Left kidney (tissue), 2 donors: ENCODE results near the gene MYO10. TPM values are rescaled to one million over a fixed set of nuclear protein-coding genes. Genes with fewer than 3 reads are reported as not detected.
"Not testable (repeated sequence)": the region's sequence is repeated elsewhere in the genome, so short reads cannot be mapped to it uniquely, and the experiment has no call there.

Source experiments
- DNase-seq: peaks from one replicate; pipeline ENCODE4 v3.0.0-alpha.2; 2013
- polyA plus RNA-seq: library from polyadenylated mRNA; unstranded; fragments of 120-200 nt; gene quantifications from one replicate; pipeline ENCODE4 v1.2.1, GENCODE V29; 2013; ENCODE audit not compliant: insufficient read length

MYO10 gene
- polyA plus RNA-seq, 1 donor = 43.8 TPM

DNA sequence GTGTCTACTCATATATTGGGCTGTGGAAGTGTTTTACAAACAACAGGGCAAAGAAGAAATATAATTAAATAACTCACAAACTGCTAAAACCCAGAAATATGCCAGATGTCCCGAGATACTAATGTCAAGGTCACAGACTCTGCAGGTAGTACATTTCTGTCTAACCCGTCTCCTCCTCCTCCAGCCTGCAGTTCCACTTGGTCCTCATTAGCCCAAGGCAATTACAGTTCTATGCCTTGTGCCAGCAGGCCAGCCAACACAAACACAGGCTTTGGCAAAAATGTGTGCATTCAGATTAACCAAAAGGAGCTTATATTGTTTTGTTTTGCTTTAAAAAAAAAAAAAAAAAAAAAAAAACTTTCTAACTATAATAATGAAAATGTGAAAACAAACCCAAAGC is 148.8 kb downstream of the MYO10 start:
- no peak for DNase-seq

DNA sequence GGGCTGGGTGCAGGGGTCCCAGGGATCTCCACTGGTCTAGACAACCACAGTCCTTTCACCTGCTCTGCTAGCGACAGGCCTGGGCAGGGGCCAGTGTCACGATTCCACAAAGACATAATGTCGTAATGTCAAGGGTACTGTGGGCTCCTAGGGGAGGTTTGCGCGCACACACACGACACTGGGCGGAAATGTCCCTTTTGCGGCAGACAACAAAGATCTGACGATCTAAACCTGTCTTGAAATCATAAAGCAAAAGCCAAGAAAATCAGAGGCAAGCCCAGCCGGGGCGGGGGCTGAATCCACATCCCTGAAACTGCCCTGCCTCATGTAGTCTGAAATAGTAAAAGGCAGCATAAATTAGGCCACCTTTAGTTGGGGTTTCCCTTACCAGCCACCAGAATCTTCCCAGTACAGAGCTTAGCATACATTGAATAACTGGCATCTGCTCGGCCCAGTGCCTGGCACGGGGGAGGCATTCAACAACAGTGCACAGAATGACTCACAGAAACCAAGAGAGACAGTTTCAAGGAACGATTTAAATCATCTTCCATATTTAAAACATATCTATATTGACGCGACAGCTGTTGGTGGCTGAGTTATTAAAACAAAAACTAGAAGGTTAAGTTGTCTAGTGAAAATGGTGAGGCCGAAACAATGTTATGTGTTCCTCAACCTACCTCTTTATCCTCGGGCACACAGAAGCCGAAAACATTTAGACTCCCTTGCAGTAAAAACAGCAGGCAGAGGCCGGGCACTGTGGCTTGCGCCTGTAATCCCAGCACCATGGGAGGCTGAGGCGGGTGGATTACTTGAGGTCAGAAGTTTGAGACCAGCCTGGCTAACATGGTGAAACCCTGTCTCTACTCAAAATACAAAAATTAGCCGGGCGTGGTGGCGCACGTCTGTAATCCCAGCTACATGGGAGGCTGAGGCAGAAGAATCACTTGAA is 151.0 kb downstream of the MYO10 start:
- DNase-seq = no peak

DNA sequence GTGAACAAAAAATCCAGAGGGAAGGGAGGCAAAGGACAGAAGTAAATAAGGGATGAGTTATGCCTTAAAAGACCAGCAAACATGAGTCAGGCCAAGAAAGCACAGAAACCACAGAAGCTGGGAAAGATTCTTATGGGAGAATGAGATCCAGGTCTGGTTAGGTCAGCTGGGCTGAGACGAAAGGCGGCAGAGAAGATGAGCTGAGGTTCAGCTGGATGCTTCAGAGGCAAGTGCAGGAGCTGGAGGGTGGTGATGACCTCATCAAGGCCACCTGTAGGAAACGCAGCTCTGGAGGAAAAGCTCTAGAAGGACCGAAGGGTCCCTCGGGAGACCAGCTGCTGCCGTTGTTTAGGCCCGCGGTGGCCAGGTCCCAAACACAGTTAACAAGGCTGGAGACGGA is 152.0 kb downstream of the MYO10 start:
- no peak for DNase-seq

DNA sequence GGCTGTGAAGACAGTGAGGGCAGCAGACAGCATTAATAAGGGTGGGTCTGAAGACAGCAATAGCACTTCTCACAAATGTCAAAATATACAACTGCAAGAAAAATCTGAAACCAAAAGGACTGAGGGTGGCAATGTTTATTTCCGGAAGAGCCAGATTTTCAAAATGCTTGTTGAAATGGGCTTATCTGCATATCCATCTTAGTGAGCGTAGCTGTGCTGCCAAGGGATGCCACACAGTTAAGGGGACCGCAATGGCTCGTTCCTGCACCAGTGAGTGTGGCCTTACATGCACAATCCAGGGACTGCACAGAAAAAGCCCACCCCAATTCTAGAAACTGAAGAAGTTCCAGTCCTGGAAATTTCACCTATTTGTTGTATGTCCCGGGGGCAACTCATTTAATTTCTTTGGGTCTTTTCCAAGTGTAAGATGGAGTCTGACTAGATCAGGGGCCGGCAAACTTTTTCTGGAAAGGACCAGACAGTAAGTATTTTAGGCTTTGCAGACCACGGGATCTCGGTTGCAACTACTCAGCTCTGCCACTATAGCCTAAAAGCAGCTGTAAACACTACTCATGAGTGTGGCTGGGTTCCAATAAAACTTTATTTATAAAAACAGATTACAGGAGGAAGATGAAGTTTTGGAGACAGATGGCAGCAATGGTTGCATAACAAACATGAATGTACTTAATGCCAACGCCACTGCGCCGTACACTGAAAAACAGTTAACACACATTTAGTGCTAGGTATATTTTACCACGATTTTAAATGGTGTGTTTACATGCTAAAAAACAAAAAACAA is 154.1 kb downstream of the MYO10 start:
- no peak for DNase-seq

DNA sequence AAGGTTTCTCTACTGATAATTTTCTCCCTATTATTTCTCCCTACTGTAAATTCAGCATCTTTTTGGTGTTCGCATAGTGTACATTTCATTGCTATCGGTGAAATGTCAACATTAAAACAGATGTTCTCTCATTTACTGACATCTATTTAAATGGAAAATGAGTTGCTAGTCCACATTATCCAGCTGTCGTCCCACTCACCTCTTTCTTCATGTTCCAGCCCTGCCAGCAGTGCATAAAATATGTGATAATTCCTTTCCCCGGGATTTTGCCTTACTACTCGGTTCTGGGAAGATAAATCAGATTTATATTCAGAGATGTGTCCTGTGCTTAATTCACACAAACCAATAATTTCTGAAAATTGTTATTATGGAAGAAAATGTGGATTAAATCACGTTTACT is 155.8 kb downstream of the MYO10 start:
- DNase-seq = no peak

DNA sequence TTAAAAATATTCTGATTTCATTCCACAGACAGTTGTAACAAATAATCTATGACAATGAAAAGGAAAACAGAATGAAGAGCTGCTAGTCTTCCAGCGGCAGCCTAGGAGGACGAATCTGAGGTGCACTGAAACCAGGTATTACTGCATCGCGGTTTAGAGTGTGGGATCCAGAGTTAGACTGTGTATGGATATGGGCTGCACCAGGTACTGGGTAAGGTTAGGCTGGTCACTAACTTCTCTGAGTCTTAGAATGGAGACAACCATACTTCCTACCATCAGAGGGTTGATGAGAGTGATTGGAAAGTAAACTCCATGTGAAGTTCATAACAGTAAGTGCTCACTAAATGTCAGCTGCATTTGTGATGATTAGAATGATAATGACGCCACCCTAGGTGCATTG is 158.7 kb downstream of the MYO10 start:
- DNase-seq = no peak

DNA sequence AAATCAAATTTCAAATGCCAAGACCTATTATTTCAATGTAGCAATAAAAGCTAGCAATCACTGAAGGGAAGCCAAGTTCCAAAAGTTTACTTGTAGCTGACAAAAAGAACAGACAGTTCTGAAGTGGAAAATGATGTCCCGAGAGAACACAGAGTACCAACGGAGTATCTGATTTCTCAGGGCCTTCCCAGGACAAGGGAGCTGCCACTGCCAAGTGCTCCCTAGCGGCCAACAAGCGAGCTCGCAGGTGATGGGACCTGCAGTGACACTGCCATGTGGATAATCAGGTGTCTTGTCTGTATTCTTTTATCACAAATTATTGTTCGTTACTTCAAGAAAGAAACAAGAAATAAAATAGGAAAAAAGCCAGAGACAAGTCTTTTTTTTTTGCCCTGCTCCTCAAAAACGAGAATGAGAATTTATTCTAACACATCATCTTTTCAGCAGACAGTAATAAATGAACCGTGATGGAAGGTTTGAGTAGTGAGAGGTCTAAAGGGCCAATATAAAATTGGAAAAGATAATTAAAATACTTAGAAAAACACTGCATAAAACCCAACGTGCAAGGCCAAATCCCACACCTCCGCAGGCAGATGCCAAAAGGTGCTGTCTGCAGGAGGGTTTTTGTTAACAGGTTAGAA is 159.4 kb downstream of the MYO10 start:
- DNase-seq = no peak

DNA sequence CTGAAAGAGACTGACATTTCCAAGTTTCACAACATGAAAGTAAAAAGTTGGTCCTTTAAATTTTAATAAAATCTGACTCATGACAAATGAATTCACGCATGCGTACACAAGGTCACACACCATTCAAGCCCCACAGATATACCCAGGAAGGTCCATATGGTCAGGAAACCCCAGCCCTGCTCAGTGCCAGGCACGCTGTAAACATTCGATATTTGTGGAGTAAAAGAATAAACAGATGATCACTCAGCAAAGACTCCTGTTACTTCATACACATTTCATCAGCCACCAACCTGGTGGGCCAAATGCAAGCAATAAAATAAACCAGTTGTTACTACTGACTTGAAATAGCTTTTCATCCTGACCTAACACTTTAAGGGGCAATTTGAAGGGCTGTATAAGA is 161.3 kb downstream of the MYO10 start:
- DNase-seq = no peak

DNA sequence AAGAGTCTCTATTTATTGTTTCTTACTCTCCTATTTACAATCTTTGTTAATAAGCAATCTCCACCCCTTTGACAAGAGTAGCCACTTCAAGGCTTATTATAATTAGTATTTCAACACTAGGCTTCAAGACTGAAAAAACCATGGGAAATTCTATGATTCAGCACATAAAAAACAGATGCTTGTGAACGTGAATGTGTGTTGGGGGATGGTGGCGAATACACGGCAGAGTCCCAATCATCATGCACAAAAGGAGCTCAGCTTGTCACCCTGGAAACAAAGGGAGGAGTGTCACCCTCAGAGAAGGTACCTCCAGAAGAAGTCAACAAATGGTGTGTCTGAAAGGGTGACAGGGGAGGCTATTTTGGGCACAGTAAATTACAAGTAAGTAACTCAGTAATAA is 162.1 kb downstream of the MYO10 start:
- no peak for DNase-seq

DNA sequence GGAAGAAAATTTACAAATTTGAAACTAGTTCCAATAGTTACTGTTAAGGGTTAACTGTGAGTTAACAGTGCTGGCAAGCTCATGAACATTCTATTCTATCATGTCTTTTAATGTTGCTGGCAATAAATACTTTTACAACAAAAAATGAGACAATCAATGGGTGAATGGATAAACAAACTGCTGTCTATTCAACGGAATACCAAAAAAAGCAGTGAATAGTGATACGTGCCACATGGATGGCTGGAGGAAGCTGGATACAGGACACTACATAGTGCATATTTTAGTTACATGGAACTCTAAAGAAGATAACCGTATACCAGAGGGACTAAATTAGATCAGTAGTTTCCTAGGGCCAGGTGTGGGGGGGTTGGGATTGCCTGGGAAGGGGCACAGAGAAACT is 163.5 kb downstream of the MYO10 start:
- no peak for DNase-seq

DNA sequence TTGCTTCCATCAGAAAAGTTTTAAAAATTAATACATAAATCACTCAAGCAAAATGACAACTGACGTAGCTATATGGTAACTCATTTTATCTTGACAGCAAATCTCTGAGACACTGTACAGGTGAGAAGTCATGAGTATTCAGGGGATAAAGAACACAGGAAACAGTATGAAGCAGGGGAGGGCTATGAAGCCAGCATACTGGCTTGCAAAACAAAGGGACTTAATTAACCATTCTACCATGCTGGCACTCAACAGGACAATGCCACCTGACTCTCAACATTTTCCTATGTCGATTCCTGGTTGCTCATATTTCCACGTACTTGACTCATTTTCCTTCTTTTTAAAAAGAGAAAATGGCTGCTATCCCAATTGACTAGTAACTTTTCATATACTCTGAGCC is 167.9 kb downstream of the MYO10 start:
- no peak for DNase-seq

DNA sequence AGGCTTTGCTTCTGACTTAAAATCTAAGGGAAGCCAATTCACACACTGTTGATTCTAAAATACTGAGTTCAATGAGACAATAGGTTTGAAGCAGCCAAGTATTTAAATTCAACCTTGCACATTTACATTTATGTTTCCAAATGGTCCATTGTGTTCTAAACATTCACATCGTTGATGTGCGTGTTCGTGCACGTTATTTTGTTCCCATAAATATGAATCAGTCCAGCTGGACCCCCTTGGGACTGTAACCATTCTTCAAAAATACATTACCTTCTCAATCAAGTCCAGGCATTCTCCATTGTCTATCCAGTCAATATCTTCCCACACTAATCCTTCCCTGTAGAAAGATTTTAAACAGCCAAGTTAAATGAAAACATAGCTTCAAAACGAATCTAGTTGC is 172.9 kb downstream of the MYO10 start:
- DNase-seq = no peak

DNA sequence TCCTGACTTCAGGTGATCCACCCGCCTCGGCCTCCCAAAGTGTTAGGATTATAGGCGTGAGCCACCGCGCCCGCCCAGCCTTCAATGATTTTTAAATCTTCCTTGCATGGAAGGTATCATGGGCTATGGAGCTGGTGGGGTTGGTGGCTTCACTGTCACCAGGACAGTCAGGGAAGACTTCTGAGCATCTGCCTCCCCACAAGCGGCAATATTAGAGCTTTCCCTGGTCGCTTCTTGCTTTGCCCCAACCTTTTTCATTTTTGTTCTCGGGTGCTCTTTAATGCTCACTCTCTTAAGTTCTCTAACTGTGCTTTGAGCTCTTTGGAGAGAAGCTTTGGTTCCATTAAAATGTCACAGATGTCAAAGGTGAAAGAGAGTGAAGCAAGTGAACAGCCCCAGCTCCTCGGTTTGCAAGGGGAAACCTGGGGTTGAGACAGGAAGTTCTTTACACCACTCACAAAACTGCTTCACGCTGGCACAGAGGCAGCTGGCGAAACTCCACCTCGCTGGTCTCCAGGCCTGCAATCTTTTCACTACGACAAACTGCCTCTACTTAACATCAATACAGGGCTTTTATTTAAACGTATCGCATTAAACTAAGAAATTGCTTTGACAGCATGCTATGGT is 176.8 kb downstream of the MYO10 start:
- DNase-seq = no peak

DNA sequence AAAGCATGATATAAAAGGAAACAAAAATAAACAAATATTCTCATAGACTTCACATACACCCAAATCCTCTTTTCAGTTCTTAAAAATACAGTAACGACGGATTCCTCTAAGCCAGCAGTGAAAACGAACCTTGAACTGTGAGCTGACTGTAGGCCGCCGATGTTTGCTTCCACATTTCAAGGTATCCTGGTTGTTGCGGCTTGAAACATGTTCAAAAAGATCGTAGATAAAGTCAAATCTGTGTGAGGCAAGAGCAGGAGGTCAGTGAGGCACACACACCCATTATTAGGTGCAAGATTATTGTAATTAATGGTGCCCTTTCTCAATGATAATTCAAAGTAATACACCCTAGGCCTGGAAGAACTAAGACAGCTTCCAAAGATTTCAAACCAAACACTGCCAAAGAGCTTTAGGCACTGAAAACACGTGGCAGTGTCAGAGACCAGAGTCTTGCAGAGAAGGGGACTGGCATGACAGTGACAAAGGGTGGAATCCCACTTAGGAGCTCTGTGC is 178.0 kb downstream of the MYO10 start:
- no peak for DNase-seq

DNA sequence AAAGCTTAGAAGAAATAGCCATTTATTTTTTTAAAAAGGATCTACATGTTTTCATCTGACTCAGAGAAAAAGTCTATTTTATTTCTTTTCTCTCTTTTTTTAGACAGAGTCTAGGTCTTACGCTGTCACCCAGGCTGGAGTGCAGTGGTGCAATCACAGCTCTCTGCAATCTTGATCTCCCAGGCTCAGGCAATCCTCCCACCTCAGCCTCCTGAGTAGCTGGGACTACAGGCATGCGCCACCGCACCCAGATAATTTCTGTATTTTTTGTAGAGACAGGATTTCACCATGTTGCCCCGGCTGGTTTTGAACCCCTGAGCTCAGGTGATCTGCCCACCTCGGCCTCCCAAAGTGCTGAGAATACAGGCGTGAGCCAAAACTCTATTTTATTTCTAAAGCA is 178.5 kb downstream of the MYO10 start:
- not testable (repeated sequence) for DNase-seq

DNA sequence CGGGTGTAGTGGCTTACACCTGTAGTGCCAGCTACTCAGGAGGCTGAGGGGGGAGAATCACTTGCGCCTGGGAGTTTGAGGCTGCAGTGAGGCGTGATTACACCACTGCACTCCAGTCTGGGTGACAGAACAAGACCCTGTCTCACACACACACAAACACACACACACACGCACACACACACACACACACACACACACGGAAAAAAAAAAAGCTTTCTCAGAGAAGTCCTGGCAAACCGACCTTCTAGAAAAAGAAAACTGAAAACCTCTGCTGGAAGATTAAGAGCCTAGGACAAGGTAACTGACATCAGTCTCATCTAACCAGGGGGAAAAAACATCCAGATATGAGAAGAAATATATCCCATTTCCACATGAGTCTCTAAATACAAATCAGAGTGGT is 178.9 kb downstream of the MYO10 start:
- no peak for DNase-seq

DNA sequence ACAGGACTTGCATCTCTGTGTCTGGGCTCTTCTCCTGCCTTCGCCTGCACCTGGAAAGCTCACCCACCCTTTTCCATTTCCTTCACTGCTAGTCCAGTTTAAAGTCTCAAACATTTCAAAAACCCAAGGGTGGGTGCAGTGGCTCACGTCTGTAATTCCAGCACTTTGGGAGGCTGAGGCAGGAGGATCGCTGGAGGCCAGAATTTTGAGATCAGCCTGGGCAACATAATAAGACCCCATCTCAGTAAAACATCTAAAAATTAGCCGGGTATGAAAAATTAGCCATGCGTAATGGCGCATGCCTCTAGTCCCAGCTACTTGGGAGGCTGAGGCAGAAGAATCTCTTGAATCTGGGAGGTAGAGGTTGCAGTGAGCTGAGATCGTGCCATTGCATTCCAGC is 179.4 kb downstream of the MYO10 start:
- DNase-seq = no peak

DNA sequence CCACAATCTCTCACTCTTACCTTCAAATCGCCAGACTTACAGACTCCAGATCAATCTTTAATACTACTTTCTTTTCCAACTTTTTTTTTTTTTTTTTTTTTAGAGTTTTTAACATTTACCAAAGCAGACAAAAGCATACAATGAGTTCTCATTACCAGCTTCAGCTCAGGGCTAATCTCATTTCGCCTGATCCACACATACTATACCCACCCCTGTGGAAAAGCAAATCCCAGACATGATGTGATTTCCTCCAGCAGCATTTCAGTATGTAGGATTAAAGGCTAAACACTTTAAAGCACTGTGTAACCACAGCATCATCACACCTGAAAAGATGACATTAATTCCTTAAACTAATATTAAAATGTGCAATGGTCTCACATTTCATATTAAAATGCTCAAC is 180.4 kb downstream of the MYO10 start:
- DNase-seq = no peak

DNA sequence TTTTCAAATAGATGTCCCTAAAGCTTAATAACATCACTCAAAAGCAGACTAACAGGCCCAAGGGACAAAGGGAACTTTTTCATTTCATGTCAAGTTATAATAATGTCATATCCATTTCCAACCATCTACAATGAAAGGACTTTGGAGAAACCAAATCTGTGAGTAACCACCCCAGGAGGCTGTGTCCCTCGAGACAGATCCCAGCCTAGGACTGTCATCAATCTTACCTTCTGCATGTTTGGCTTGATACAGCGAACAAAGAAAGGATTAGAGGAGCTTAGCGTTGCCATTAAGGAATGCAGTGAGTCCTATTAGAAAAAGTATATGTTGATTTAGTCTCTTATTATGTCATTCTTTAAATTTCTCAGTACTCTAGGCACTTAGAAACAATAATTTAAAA is 181.5 kb downstream of the MYO10 start:
- DNase-seq = no peak

DNA sequence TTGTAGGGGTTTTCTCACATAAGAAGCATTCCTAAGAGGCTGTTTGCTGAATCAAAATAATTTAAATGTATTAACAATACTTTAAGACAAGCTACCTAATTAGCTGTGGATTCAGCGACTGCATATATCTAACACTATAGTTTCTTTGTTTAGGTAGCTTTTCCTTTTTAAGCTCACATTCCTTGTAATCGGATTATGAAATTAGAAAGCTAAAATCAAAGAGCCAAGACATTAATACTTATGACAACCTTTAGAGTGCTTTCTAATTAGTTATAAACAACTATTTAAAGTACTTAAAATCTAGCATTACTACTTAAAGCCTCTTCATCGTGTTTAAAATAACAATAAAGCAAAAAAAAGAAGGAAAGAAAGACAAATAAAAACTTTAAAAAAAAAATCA is 182.0 kb downstream of the MYO10 start:
- no peak for DNase-seq

DNA sequence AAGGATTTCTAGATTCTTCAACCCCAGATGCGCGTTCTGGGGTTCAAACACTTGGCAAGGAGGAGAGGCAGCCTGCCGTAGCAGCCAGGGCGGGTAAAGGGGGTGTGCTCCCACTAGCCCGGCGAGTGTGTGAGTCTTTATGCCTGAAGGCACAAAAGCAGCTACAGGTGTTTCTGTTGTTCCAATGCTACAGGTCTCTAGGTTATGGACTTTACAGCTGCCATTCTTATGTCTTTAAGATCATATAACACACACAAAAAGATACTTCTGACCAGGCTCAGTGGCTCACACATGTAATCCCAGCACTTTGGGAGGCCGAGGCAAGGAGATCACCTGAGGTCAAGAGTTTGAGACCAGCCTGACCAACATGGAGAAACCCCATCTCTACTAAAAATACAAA is 185.6 kb downstream of the MYO10 start:
- DNase-seq = no peak

DNA sequence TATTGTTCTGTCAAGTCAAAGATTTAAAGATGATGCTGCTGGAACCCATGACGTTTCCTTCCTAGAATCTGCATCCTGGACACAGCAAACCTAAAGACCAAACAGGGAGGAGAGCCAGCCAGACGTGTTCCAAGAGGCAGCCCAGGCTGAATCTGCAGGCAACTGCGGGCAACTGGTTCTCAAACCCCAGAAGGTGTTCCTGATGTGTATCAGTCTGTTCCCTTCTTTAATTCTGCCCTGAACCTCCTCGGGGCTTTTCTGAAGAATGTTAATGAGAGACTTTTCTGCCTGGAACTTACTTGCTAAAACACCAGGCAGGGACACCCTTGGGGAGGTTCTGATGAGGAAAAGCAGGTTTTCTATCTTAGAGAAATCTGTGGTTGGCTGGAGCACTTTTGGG is 186.5 kb downstream of the MYO10 start:
- DNase-seq = no peak
